HG02943 (cell line): Measurements from ENCODE around the gene CTNS.
A peak's percentile ranks its signal among the peaks of the same experiment; 100 is the strongest.

Experiments used
- ATAC-seq: cut with Tn5 transposase; IDR thresholded peaks from one replicate; pipeline ENCODE4 v1.9.1; 2021; ENCODE audit warnings: mild to moderate bottlenecking, low read depth, moderate library complexity; ENCODE audit not compliant: unreplicated experiment

Gene CTNS

DNA sequence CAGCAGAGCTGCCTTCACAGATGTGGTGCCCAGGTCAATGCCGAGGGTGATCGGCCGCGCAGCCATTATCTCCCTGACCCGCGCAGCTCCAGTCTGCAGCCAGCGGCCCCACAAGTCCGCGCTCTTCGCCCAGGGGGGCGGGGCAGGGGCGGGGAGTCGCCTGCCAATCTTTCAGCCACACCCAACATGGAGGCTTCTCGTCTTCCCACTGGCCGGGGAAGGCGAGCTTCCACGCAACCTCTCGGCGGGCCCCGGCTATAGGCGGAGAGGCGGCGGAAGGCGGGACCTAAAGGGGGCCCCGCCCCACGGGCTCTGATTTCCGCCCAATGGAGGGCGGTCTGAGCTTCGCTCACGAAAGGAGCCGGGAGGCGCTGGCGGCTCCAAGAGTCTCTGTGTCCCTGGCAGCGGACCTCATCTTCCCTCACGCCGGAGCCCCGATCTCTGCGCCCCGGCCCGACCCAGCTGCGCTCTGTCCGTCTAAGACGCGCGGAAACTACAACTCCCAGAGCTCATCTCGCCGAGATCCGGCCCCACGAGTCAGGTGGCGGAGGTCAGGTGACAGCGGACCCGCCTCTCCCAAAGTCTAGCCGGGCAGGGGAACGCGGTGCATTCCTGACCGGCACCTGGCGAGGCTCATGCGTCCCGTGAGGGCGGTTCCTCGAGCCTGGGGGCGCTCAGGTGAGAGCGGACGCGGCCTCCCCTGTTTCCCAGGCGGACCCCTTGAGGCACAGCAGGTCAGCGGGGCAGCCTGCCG is at the start of gene CTNS, which contains the start of gene SHPK:
Gene CTNS, plus strand, starts transcription at position 607 of the 754 bp plus-strand sequence. CDS start 3,447 bp downstream, outside the sequence.
Gene SHPK, minus strand, starts transcription at position 97 of the 754 bp plus-strand sequence. Its CDS starts 31 bp downstream, at position 66.
- peak; percentile 82 for ATAC-seq

GRCh38 chr17:3589784-3590183 is 46.8 kb upstream of the CTNS start:
- ATAC-seq = no peak

GRCh38 chr17:3590231-3590630 is 46.3 kb upstream of the CTNS start:
- ATAC-seq = no peak

- ATAC-seq = no peak
Observed at GRCh38 chr17:3590768-3591167, 45.8 kb upstream of the CTNS start.

GRCh38 chr17:3592216-3592860 is 44.2 kb upstream of the CTNS start:
- ATAC-seq = no peak

DNA sequence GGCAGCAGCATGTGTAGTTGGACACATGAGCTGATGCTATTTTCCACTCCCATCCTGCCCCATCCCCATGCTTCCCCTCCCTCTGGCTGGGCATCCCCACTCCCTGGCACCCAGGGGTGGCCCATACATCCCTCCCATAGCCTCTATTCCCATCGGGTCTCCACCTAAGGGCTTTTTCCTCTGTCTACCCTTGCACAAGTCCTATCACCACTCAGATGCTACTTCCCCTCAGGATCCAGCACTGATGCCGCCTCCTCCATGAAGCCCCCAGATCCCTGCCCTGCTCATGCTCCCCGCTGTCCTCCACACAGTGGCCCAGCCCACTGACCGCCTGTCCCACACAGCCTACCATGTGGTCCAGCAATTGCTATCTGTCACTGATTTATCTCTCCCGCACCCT is 43.2 kb upstream of the CTNS start:
- no peak for ATAC-seq

- no peak for ATAC-seq
Observed at GRCh38 chr17:3594051-3594800, 42.3 kb upstream of the CTNS start.

GRCh38 chr17:3594976-3595375 is 41.6 kb upstream of the CTNS start:
- no peak for ATAC-seq

DNA sequence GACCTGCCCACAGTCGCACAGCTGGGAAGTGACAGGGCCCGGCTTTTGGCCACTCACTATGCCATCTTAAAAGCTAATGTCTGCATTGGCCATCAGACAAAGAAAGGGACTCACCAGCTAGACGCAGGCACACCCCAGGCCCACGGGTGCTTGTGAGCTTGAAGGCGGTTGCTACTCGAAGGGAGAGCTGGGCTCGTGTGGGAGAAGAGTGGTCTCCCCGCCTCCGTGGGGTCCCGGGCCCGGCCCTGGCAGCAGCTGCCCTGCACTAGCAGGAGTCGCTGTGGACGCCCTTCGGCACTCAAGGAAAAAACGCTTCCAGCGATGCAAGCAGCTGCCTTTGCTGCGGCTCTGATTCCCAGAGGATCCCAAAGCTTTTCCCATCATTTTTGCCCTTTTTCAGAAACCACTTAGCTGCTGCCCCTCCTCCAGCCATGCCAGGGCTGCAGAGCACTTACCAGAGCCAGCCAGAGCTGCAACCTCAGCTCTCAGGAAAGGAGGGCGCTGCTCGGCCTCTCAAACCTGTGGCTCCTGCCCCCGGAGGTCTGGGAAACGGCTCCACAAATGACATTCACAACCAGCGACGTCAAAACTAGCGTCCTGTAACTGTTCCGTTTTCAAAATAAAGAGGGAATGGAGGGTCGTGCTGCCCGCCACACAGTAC is 39.6 kb upstream of the CTNS start:
- no peak for ATAC-seq

- ATAC-seq = no peak
Observed at GRCh38 chr17:3598078-3598477, 38.5 kb upstream of the CTNS start.

DNA sequence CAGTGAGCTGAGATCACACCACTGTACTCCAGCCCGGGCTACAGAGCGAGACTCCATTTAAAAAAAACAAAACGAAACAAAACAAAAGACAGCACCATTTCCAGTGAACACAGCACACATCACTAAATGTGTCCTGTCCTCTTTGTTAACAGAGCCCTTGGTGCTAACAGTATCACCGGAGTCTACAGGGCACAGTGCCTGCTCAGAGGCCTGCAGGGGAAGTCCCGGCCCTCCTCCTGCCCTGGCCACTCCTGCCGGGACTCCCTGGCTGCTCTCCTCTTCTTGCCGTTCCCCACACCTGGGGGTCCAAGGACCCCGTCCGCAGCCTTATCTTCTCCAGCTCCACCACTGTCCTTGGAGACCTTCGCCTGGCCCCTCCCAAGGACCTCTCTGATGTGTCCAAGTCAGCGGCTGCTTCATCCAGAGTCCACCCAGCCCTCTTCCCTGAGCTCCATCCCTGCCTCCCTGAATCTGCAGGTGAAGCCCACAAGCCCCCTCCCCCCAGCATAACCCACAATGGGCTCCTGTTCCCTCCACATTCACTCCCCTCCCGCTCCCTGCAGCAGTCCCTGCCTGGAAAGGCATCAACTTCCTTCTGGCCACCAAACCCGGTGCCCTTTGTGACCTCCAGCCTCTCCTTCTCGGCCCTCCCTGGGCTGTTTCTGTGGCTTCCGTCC is 35.9 kb upstream of the CTNS start:
- no peak for ATAC-seq

GRCh38 chr17:3602499-3602898 is 34.1 kb upstream of the CTNS start:
- ATAC-seq = no peak

- no peak for ATAC-seq
Observed at GRCh38 chr17:3603119-3603869, 33.3 kb upstream of the CTNS start.

GRCh38 chr17:3603870-3604259 is 32.7 kb upstream of the CTNS start:
- no peak for ATAC-seq

DNA sequence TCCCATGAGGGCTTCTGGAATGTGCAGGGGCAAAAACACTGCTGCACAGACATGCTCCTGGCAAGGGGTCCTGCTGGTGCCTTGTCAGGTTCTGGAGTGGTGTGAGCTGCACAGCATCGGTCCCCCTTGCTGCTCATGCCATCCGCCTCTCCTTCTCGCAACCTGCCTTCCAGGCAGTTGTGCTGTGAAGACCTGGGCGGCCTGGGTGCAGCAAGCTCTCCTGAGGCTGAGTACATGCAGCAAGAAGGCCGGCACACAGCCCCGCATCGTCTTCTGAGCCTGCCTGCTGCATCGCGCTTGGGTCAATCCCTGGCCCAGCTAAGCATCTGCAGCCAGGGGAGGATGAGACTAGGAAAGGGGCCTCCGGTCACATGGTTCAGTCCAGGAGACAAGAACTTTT is 26.9 kb upstream of the CTNS start:
- ATAC-seq = no peak

- no peak for ATAC-seq
Observed at GRCh38 chr17:3610523-3610922, 26.0 kb upstream of the CTNS start.

DNA sequence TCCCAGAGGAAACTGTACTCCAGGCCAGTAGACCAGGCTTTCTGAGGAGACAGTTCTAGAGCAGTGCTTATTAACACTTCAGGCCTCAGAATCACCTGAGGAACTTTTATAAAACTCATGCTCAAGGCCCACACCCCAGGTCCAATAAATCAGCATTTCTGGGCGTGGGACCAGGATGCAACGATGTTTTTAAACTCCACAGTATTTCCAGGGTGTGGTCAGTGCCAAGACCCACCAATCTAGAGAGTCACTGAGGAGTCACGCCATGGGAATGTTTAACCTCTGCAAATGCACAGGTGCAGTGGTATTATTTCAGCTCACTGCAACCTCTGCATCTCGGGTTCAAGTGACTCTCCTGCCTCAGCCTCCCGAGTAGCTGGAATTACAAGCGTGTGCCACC is 23.4 kb upstream of the CTNS start:
- ATAC-seq = no peak

DNA sequence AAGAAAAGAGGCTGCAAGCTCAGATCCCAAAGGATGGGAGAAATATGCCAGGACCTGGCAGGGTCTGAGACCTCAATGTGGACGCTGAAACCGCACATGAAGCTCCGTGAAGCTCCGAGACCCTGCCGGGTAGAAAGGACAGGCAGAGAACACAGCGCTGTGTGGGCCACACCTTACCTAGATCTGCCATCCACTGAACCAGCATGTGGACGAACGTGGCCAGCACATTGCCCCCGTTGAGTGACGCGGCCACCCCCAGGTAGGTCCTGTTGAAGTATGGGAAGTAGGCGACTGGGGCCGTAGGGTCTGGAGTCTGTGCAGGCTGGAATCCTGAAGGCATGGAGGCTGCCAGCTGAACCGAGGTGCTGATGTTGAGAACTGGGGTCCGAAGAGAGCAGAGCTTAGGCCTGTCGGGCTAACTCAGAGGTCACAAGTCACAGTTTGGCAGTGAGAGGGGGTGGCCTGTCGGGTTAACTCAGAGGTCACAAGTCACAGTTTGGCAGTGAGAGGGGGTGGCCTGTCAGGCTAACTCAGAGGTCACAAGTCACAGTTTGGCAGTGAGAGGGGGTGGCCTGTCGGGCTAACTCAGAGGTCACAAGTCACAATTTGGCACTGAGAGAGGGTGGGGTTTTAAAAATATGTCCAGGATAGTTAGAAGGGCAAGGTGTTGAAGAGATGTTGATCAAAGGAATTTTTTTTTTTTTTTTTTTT is 21.2 kb upstream of the CTNS start:
- no peak for ATAC-seq

DNA sequence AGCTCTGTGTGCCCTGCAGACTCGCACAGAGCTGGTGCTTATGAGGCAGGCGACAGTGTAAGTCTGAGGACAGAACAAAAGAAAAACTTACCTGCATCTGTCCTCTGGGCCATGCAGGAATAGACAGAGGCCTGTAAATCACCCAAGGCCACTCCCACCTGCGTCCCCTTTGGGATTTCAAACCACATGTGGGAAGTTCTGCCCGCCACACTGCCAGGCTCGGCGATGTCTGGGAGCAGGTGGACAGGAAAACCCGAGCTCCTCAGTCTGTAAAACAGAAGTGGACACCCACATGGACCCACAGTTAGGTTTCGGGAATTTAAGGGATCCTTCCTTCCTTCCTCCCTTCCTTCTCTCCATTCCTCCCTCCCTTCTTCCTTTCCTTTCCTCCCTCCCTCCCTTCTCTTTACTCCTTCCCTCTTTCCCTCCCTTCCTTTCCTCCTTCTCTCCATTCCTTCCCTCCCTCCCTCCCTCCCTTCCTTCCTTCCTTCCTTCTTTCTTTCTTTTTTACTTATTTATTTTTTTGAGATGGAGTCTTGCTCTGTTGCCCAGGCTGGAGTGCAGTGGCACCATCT is 15.3 kb upstream of the CTNS start:
- ATAC-seq = no peak
